ENCODE data around the gene SDF2.

SDF2 gene

GRCh38 chr17:28669918-28670317 lies 8.2 kb upstream of the SDF2 start:
- peaks cover 3% of the 10 kb centered on the region for H3K4me1 ChIP-seq (ENCODE audit: insufficient read depth, low read length, severe bottlenecking)
- H3K79me2 ChIP-seq (ENCODE audit: insufficient read depth, low read length) = peaks cover 26% of the 10 kb centered on the region
- no peaks in the 10 kb centered on the region for H3K27me3 ChIP-seq (ENCODE audit: insufficient read depth, low read length)
- H3K36me3 ChIP-seq (ENCODE audit: insufficient read depth, low read length) = peaks cover 83% of the 10 kb centered on the region
- no peak for TF ChIP-seq CTCF (IDR thresholded peaks at IDR 0.05; ENCODE audit: low read length)
- TF ChIP-seq EZH2 (IDR thresholded peaks at IDR 0.05; ENCODE audit: borderline replicate concordance, low read length) = no peak
- no peaks in the 10 kb centered on the region for H3F3A ChIP-seq (ENCODE audit: insufficient read depth, low read length)
- no peaks in the 10 kb centered on the region for H3K9me2 ChIP-seq (ENCODE audit: low read depth, low read length)
- H4K20me1 ChIP-seq (ENCODE audit: insufficient read depth, low read length) = 0 out of 2 replicates have a peak, but pooled peaks cover 2% of the 10 kb centered on the region
- H3K9me3 ChIP-seq (ENCODE audit: low read length) = no peaks in the 10 kb centered on the region
- no peak overlapping the region for H3K27ac ChIP-seq (ENCODE audit: low read depth, low read length, poor library complexity, severe bottlenecking)
- H3K9ac ChIP-seq (ENCODE audit: low read length) = no peak overlapping the region
- H3K4me2 ChIP-seq (ENCODE audit: low read length) = no peak overlapping the region
- H3K4me3 ChIP-seq (ENCODE audit: low read depth, low read length, poor library complexity, severe bottlenecking) = no peak overlapping the region
- no peak overlapping the region for H2AFZ ChIP-seq (ENCODE audit: low read length)

DNA sequence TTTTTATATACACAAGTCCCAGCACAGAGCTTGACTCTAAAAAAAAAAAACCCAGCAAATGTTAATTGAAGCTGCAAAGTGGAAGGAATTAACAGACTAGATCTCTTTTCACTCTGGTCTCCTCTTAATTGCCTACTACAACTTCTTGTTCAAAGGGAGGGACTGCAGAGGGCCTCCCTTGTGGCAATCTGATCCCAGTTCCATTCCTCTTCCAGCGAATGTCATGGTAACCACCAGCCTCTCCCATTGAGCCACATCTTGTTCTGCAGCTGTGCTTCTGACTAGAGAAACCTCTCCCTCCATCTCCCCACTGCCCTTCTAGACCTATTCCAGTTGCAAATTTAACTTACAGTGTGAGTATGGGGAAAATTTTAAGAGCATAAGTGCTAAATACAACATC lies 6.2 kb upstream of the SDF2 start:
- H3K36me3 ChIP-seq (ENCODE audit: insufficient read depth, low read length) = peaks cover 66% of the 10 kb centered on the region
- H3K4me1 ChIP-seq (ENCODE audit: insufficient read depth, low read length, severe bottlenecking) = peaks cover 21% of the 10 kb centered on the region
- no peak overlapping the region for H3K9ac ChIP-seq (ENCODE audit: low read length)
- H3K9me3 ChIP-seq (ENCODE audit: low read length) = no peaks in the 10 kb centered on the region
- H3F3A ChIP-seq (ENCODE audit: insufficient read depth, low read length) = no peaks in the 10 kb centered on the region
- no peak overlapping the region for H2AFZ ChIP-seq (ENCODE audit: low read length)
- 0 out of 2 replicates have a peak, but pooled peaks cover 2% of the 10 kb centered on the region for H4K20me1 ChIP-seq (ENCODE audit: insufficient read depth, low read length)
- no peaks in the 10 kb centered on the region for H3K9me2 ChIP-seq (ENCODE audit: low read depth, low read length)
- TF ChIP-seq EZH2 (IDR thresholded peaks at IDR 0.05; ENCODE audit: borderline replicate concordance, low read length) = no peak
- no peak overlapping the region for H3K27ac ChIP-seq (ENCODE audit: low read depth, low read length, poor library complexity, severe bottlenecking)
- H3K4me3 ChIP-seq (ENCODE audit: low read depth, low read length, poor library complexity, severe bottlenecking) = no peak overlapping the region
- peaks cover 45% of the 10 kb centered on the region for H3K79me2 ChIP-seq (ENCODE audit: insufficient read depth, low read length)
- no peaks in the 10 kb centered on the region for H3K27me3 ChIP-seq (ENCODE audit: insufficient read depth, low read length)
- no peak overlapping the region for H3K4me2 ChIP-seq (ENCODE audit: low read length)

DNA sequence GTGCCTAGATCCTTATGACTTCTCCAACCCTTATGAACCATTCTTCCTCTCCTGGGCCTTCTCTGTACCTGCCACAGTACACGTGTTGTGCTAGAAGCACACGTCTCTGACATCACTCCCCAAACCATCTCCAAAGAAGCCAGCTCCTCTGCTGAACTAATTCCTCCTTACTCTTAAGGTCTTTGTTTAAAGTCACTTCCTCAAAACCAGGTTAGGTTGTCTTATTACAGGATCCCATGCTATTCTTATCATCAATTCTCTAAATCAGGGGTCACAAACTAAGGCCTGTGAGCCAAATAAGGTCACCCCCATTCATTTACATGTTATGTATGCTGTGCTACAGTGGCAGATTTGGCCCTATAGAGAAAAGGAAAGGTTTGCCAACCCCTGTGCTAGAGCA lies 4.3 kb upstream of the SDF2 start:
- Histone ChIP-seq H3K36me3 (ENCODE audit: insufficient read depth, low read length) (peaks cover 47% of the 10 kb centered on the region), H3K9me2 (ENCODE audit: low read depth, low read length) (no peaks in the 10 kb centered on the region), H4K20me1 (ENCODE audit: insufficient read depth, low read length) (0 out of 2 replicates have a peak, but pooled peaks cover 2% of the 10 kb centered on the region)

More for the DNA sequence above, 4.3 kb upstream of the SDF2 start:
- Histone ChIP-seq H3K9me3 (ENCODE audit: low read length) (no peaks in the 10 kb centered on the region), H3K4me3 (ENCODE audit: low read depth, low read length, poor library complexity, severe bottlenecking) (no peak overlapping the region), H3K79me2 (ENCODE audit: insufficient read depth, low read length) (peaks cover 59% of the 10 kb centered on the region), H3K27me3 (ENCODE audit: insufficient read depth, low read length) (no peaks in the 10 kb centered on the region), H3K4me2 (ENCODE audit: low read length) (no peak overlapping the region), H3K9ac (ENCODE audit: low read length) (no peak overlapping the region; the same call in 1 of the 2 replicates), H2AFZ (ENCODE audit: low read length) (no peak overlapping the region), H3F3A (ENCODE audit: insufficient read depth, low read length) (no peaks in the 10 kb centered on the region), H3K4me1 (ENCODE audit: insufficient read depth, low read length, severe bottlenecking) (peaks cover 27% of the 10 kb centered on the region), H3K27ac (ENCODE audit: low read depth, low read length, poor library complexity, severe bottlenecking) (no peak overlapping the region)
- no peak for TF ChIP-seq CTCF (IDR thresholded peaks at IDR 0.05; ENCODE audit: low read length)
- TF ChIP-seq EZH2 (IDR thresholded peaks at IDR 0.05; ENCODE audit: borderline replicate concordance, low read length) = no peak

Data from OCI-LY1 (cell line).